AG10803 (cell line): ENCODE data around the gene ZMPSTE24.
A peak's percentile ranks its signal among the peaks of the same experiment; 100 is the strongest.

Experiments
- DNase-seq: peaks from one replicate; pipeline ENCODE4 v3.0.0; 2010; ENCODE audit warnings: low read depth
- H3K4me3 ChIP-seq: 2 replicates; pipeline ENCODE4 v1.5.1; 2011; ENCODE audit warnings: mild to moderate bottlenecking, low read length, control low read depth
- CTCF ChIP-seq: conservative IDR thresholded peaks from 2 replicates; pipeline ENCODE4 v1.5.1; 2011; ENCODE audit warnings: mild to moderate bottlenecking, low read length, control low read depth, inconsistent platforms

The ZMPSTE24 gene

GRCh38 chr1:40270152-40270834 lies 12.3 kb downstream of the ZMPSTE24 start:
- TF ChIP-seq CTCF = no peak
- no peak overlapping the region for H3K4me3 ChIP-seq
- DNase-seq = peak; percentile 33

- H3K4me3 ChIP-seq = no peak overlapping the region
- no peak for DNase-seq
- TF ChIP-seq CTCF = no peak
Measured at GRCh38 chr1:40272653-40273213, 14.7 kb downstream of the ZMPSTE24 start.

DNA sequence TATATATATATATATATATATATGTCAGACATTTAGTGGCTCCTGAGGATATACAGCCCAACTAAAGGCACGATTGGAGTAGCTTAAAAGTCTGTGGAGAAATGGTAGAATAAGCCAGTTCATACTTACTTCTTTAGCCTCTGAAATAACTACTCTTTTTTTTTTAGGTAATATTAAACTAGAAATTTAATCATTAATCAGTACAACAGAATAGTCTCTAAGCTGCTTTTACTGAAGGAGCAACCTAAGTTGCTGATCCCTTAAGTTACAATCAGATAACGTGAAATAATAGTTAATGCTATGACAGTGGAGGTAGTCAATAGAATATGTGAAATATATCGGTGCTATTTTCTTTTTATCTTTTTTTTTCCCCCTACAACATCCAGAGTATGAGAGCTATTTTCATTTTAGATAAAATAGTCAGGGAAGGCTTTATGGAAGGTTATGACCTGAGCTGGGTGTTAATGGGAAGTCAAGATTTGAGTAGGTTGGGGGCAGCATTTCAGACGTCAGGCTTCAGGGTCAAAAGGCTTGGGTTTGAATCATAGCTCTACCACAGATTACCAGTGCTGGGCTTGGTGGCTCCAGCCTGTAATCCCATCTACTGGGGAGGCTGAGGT lies 15.6 kb downstream of the ZMPSTE24 start:
- no peak overlapping the region for H3K4me3 ChIP-seq
- DNase-seq = no peak
- no peak for TF ChIP-seq CTCF

GRCh38 chr1:40274331-40274730 lies 16.3 kb downstream of the ZMPSTE24 start:
- TF ChIP-seq CTCF = no peak
- no peak overlapping the region for H3K4me3 ChIP-seq
- DNase-seq = no peak

- no peak for TF ChIP-seq CTCF
- no peak for DNase-seq
- no peak overlapping the region for H3K4me3 ChIP-seq
Measured at GRCh38 chr1:40276122-40276521, 18.1 kb downstream of the ZMPSTE24 start.

DNA sequence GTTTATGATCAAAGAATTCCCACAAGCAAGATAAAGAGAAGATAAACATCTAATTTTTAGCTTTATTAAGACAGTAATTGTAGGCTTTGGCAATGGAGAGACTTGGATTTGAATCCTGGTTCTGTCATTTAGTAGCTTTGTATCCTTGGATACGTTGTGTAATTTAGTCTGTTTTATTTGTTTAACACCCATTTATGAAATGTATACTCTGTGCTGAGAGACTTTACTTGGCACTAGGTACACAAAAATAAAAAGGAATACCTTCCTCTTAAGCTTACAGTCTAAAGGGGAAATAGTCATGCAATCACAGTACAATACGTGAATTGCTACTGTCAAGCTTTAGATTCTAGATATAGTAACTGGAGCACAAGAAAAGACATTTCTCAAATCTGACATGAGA lies 23.8 kb downstream of the ZMPSTE24 start:
- no peak for DNase-seq
- no peak overlapping the region for H3K4me3 ChIP-seq
- TF ChIP-seq CTCF = no peak

DNA sequence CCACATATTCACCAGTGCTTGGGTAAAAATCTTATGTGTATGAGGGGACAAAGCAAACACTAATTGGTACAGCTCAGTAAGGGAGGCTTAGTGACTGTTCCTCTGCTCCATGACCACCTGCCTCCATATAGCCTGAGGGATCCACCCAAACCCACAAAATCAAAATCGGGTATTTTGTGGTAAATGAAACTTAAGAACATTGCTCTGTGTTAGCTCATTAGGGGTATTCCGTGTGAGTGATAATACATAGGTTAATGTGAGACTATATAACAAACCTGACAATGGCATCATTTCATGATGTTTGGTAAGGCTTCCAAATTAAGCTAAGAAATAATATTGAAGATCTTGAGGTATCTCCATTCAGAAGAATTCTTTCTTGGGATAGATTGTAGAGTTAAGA lies 33.3 kb downstream of the ZMPSTE24 start:
- no peak for TF ChIP-seq CTCF
- H3K4me3 ChIP-seq = no peak overlapping the region
- no peak for DNase-seq
